Measurements from ENCODE around the gene CDKL5.
"Not testable (repeated sequence)": the region's sequence is repeated elsewhere in the genome, so short reads cannot be mapped to it uniquely, and the experiment has no call there.

Gene CDKL5

DNA sequence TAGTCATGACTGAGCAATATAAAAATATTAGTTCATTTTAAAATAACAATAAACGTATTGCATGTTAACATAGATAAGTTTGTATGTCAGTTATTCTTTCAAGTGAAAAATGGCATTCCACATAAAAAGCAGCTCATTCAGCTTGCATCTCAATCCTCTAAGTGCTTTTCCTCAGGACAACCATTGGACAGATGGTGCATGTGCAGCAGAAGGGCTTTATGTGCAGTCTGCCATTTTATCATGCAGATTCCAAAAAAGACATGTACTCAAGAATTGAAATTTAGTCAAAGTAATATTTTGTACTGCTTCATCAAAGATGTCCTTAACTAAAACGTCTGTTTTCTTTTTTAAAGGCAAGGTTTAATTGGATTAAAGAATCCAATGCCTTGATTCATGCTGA, 153.1 kb downstream of the CDKL5 start:
- no peak for DNase-seq

GRCh38 chrX:18579495-18579894, 154.1 kb downstream of the CDKL5 start:
- DNase-seq: no peak

DNA sequence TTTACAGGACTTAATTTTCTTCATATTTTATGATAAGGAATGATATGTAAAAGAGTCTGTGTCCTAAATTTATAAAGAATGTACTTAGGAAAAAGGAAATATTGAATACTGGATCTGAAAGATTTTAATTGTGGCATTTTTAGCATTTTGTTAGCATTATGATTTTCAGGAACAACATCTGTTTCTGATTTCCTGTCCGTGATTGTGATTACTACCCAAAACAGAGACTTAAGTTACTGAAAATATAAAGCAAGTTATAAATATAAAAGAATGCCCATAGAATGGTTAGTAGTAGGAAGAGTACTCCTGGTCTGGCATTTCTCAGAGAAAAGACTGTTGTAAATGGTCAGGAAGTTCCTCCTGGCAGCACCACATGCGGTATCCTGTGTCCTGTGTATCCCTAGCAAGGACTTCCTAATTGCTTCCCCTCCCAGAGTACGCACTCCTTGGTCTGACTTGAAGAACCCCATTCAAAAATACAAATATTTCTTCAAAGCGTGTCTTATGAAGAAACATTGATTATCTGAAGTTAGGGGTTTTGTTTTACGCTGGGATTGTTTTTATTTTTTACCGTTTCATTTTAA, 157.6 kb downstream of the CDKL5 start:
- DNase-seq: no peak

DNA sequence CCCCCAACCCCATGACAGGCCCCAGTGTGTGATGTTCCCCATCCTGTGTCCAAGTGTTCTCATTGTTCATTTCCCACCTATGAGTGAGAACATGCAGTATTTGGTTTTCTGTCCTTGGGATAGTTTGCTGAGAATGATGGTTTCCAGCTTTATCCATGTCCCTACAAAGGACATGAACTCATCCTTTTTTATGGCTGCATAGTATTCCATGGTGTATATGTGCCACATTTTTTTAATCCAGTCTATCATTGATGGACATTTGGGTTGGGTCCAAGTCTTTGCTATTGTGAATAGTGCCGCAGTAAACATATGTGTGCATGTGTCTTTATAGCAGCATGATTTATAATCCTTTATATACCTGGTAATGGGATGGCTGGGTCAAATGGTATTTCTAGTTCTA, 163.9 kb downstream of the CDKL5 start:
- DNase-seq: not testable (repeated sequence)

GRCh38 chrX:18591834-18592233, 166.4 kb downstream of the CDKL5 start:
- DNase-seq: no peak

GRCh38 chrX:18594079-18594478, 168.7 kb downstream of the CDKL5 start:
- DNase-seq: no peak

GRCh38 chrX:18596096-18596495, 170.7 kb downstream of the CDKL5 start:
- DNase-seq: no peak

GRCh38 chrX:18598413-18598812, 173.0 kb downstream of the CDKL5 start:
- DNase-seq: no peak

GRCh38 chrX:18607966-18608365, 182.6 kb downstream of the CDKL5 start:
- DNase-seq: no peak

GRCh38 chrX:18613930-18614639, 188.7 kb downstream of the CDKL5 start:
- no peak for DNase-seq

- no peak for DNase-seq
These were observed 191.4 kb downstream of the CDKL5 start for GRCh38 chrX:18616688-18617406.

DNA sequence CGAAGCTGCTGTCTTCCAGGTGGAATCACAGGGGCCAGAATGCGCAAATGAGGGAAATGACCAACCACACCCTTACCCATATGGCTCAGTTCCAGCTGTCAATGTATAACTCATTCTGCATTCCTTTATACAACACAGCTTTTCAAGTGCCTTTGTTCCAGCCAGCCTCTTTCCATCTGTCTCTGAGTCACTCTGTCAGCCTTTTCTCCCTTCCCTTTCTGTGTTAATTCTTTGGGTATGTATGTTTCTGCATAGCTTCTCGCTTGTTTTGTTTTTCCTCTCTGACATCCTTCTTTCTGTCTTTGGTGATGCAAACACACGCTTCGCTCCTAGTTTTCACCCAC, 192.0 kb downstream of the CDKL5 start:
- DNase-seq: no peak

DNA sequence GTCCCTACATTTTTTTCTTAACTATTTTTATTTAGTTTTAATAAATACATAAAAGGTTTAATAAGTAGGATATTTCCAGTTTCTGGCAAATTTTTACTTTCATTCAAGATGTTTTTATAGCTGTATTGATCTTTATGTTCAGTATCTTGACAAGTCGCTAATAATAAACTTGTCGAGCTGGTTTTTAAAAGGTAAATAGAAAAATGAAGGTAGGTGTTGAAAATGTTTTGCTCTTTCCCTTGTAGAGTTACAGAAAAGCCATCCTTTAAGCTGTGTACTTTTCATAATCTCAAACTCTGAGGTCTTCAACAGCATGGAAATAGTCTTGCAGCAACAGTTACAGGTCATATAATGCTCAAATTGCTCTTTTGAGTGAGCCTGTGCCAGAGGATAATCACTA, 193.9 kb downstream of the CDKL5 start:
- DNase-seq: no peak

DNA sequence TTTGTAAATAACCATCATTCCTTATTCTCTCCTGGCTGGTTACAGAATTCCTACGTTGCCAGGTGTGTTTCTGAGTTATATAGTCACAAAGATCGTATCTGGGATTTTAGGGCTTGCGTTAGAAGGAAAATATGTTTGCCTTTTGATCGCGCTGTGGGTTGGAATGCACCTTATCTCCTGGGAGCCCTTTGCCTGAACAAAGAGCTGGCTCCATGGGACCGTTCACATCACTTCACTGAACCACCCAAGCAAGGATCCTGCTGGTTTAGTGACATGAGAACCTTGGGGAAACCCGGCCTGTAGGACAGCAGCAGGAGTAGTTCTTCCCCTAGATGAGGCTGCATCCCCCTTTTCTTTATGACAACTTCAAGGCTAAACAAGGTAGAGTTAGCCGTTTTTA, 194.9 kb downstream of the CDKL5 start:
- no peak for DNase-seq

DNA sequence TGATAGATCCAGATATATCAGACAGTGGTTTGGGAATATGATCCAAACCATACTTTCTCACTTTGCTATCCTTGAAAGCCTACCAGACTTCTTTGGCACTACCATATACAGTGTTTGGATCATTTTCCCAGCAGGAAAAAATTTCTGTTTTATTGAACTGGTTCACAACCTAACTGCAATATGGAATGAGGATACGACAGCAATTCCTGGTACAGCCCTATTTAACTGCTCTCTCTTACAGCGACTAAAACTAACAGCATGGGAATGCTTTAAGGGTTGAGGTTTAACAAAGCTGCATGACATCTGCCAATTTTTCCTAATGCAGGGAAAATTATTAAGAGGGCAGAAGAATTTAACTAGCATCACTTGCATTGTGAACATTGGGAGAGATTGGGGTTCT, 199.2 kb downstream of the CDKL5 start:
- no peak for DNase-seq

DNA sequence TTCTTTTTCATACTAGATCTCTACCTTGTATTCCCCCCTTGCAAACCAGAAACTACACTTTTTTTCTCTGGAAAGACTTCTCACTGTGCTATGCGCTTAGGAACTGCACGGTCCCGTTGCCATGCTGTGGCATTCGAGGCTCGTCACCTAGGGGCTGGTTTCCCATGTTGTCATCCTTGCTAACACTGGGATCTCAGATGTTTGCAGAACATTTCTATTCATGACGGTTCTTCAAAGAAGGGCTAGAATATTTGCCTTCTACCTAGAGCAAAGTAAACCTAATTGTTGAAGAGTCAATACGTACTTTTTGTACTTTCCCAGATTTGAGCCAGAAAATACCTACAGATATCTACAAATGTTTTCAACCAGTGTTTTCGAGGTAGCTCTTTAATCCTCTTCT, 205.5 kb downstream of the CDKL5 start:
- DNase-seq: no peak

- no peak for DNase-seq
These were observed 213.0 kb downstream of the CDKL5 start for GRCh38 chrX:18638398-18638797.

DNA sequence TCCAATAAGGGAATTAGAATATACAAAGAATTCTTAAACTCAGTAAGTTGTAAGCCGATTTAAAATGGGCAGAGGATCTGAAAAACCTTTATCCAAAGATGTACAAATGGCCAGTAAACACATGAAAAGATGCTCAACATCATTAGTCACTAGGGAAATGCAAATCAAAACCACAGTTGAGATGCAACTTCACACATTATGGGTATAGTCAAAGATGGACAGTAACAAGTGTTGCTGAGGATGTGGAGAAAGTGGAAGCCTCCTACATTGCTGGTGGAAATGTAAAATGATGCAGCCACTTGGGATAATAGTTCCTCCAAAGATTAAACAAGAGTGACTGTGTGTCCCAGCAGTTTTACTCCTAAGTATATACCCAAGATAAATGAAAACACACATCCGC, 213.9 kb downstream of the CDKL5 start:
- no peak for DNase-seq

GRCh38 chrX:18640686-18641085, 215.3 kb downstream of the CDKL5 start:
- no peak for DNase-seq

- DNase-seq: no peak
These were observed 217.8 kb downstream of the CDKL5 start for GRCh38 chrX:18643243-18643642.

DNA sequence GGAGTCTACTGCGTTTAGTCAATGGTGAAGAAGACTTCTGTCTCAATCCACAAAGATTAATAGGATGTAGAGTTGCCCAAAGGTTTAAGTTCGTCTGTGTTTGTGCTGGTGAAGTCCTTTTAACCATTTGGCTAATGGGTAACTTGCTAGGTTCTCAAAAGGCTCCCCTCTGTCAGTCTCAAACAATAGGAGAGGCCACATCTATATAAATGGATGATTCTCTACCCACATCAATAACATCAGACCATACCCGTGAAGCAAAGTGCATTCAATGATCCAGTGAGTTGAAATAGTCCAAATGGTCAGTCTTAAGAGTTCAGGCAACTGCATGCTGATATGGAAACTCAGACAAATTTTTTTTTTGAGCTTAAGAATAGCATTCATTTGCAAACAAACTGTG, 218.4 kb downstream of the CDKL5 start:
- DNase-seq: no peak

DNA sequence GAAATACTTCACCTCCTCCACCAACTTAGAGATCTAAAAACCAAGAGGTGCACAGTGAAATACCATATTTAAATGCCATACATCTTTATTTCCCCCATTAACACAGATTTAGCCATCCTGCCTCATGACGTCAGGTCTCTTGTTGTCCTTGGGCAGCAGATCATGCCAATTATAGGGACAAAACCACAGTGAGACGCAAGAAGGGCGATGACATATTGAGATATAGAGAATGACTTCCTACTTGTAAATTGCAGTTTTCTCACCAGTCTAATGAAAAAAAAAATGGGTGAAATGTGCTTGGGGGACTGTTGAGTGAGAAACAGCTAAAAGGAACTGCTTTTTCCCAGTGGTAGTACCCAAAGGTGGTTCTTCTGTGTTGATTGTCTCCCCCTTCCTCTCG, 222.2 kb downstream of the CDKL5 start:
- DNase-seq: no peak

GRCh38 chrX:18649498-18649951, 224.1 kb downstream of the CDKL5 start:
- DNase-seq: no peak

- DNase-seq: no peak
These were observed 225.3 kb downstream of the CDKL5 start for GRCh38 chrX:18650662-18651061.
